ENCODE data around the gene TSKU.

TSKU gene

GRCh38 chr11:76750067-76750466 is 33.1 kb upstream of the TSKU start:
- DNase-seq, result no peak

DNA sequence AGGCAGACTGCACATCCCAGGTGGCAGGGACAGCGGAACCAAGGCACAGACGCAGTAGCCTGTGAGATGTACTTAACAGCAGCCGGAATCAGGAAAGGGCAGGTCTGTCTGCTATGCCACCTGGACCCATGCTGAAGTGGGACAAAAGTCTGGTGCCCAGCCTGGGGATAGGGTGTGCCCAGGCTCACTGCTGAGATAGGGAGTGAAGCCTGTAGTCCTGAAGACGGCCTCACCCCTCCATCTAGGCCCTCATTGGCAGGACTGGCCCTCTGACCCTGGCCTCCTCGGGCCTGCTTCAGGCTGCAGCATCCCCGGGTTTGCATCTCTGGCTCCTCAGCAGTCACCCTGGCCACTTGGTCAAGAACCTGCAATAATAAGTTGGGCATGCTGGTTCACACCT is 32.4 kb upstream of the TSKU start:
- no peak for DNase-seq

DNA sequence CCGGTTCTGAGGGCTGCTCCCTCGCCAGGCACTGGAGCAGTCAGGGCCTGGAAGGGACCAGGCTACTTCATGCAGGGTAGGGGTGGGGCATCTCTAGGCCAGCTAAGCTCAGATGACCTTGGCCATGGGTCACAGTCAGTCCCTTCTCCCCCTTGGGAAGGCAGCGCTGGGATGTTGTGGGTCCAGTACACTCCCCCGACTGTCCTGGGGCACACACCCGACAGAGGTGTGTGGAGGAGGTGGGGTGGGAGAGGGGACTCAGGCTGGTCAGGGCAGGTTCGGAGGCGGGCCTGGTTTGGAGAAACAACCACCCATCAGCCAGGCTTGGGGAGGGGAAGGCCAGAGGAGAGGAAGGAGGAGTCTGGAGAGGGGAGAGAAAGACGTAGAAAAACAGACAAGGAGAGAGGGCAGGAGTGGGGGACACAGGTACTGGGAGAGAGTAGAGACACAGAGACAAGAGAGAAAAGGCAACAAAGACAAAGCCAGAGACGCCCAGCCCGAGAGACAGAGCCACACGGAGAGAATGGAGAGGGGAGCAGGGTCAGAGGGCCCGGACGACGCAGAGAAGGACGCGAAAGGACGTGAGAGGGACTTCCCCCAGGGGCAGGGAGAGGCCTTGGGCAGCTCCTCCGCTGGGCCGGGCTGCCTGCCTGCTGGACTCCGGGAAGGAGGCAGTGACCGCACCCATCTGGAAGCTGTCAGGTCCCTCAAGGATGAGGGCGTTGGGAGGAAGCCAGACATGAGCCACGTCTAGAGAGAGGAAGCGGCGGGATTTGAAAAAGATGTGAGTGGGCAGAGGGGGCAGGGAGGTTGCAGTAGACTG is 30.6 kb upstream of the TSKU start:
- peak; percentile 58 for DNase-seq

GRCh38 chr11:76753449-76753848 is 29.7 kb upstream of the TSKU start:
- no peak for DNase-seq

DNA sequence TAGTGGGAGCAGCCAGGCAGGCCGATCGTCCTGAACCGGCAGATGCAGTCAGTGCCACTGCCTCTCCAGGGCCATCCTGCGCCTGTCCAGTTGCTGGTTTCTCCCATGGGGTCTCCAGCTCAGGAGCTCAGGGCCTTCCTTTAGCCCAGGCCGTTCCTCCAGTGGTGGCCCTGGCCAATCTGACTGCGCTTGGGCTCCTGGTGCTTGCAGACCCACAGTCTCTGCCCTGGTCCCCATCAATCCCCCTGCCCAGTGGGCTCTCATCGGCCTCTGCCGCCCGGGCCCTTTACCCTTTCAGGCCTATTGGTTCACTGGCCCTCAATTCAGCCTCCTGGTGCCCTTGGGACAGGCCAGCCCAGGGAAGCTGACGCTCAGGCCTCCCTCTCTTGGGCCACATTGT is 29.2 kb upstream of the TSKU start:
- DNase-seq, result no peak

GRCh38 chr11:76756341-76756741 is 26.8 kb upstream of the TSKU start:
- DNase-seq, result peak; percentile 43

- no peak for DNase-seq
These were observed 24.8 kb upstream of the TSKU start for GRCh38 chr11:76758311-76758710.

GRCh38 chr11:76759092-76759491 is 24.1 kb upstream of the TSKU start:
- no peak for DNase-seq

- no peak for DNase-seq
These were observed 23.6 kb upstream of the TSKU start for GRCh38 chr11:76759517-76759916.

DNA sequence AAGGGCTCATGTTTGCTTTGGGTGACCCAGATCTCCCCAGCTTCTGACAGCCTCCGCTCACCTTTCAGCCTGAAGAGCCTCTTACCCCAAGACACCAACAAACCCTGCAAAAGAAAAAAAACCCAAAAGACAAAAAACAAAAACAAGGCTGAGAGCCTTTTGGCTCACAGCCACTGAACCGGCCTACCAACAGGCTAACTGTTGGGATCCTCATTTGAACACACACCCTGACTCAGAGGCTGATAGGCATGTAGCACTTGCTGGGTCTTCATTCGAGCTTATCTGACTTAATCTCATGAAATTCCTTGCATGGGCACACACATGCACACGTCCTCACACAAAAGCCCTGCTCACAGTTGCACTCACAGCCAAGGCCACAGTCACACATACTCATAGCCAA is 22.9 kb upstream of the TSKU start:
- no peak for DNase-seq

DNA sequence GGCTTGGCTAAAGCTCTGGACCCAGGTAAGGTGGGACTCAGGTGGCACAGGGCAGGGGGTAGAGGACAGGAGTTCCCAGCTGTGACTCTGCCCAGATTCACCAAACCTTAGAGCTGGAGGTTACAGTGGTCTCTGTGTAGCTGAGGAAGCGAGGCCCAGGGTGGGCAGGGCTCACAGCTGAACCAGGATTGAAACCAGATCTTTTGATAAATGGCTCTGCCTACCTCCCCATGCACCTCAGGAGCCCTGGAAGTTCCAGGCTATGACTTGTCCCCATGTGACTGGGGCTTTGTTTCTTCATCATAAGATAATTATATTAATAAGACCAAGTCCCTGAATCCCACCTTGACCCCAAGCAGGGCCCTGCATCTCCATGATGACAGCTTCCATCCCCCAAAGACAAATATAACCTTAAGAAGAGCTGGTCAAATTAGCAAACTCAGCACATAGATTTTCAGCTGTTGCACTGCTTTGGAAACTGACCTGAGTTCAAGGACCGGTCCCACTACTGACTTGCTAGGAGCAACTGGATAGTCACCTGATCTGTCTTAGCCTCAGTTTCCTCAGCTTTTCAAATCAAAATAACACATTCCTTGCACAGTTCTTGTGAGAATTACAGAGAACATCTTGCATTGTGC is 21.3 kb upstream of the TSKU start:
- no peak for DNase-seq

DNA sequence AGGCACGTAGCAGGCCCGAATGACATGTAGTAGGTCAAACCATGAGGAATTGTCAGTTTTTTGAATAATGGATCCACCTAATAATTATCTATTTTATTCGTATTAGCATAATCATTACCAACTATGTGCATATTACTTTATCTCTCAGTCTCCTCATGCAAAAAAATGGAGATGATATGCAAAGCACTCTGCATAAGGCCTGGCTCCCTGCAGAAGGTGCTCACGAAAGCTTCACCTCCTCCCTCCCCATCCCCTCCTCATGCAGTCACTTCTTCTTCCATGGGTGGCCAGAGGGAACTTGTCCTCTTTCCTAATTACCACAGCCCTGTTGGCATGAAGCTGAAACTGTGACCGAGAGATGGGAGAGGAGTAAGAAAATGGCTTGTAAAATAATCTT is 20.8 kb upstream of the TSKU start:
- no peak for DNase-seq

DNA sequence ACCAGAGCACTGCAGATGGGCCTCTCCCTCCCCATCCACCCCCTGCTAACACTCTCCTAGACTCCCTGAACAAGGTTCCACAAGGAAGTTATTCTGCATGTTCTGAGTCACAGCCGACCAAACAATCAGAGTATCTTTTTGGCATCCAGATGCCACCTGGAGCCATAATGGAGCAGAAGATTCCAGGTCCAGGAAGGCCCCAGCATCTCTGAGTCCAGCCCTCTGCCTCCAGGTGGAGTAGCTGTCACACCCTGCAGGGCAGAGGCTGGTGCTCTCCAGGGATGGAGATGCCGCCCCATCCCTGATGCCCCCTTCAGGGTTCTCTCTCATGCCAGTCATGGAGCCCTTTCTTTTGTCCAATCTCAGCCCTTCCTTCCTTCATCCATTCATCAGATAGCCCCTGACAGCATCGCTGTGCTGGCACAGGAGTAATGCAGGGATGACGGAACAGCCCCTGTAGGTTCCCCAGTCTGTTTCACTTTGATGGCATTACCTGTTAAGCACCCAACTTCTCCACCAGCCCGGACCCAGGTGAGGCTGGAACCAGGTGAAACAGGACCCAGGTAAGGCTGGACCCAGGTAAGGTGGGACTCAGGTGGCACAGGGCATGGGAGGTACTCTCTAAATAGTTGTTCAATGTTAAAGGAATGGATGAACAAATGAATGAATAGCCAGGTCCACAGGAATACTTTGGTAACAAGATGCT is 20.1 kb upstream of the TSKU start:
- no peak for DNase-seq

- no peak for DNase-seq
These were observed 19.4 kb upstream of the TSKU start for GRCh38 chr11:76763573-76764346.

DNA sequence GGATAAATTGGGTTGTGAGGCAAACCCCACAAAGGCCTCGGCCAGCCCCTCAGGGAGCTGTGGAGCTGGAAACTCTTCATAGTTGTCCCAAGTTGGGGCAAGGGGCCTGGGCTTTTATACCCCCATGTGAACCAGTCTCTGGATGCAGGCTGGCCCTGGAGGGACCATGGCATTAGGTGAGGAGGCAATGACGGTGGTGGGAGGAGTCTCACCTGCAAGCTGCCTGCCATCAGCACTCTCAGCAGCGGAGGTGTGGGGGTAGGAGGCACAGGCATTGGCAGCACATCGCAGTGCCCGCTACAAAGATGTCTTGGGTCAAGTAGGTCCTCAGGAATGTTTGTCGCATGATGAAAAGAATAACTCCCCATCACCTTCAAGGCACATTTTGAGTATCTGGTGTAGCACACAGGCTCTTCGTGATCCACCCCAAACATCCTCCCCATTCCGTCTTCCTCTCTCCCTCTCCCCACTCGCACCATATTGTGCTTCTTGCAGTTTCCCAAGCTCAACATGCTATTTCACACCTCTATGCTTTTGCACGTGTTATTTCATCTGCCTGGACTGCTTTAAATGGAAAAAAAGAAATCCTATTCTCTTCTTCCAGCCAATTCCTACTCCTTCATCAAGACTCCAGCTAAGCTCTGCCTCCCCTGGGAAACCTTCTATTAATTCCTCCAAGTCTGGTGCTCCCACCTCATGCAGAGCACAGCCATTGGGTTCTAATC is 18.1 kb upstream of the TSKU start:
- no peak for DNase-seq

DNA sequence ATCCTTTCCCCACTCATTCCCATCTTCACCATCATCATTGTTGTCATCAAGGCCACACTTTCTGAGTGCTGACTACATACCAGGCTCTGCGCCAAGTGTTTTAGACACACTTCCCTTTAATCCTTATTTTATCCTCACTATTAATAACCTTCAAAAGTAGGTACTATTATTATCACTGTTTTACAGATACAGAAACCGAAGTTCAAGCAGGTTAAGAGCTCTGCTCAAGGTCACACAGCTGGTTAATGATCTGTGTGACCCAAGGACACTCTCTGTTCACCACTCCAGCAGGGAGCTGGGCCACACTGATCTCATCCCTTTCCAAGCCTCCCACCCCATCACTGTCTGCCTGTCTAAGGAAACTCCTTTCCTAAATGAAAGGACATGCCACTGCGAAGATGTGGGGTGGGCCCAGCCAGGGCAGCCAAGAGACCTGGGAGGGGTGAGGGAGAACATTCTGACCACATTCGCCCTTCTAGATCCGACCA is 17.2 kb upstream of the TSKU start:
- DNase-seq, result no peak

DNA sequence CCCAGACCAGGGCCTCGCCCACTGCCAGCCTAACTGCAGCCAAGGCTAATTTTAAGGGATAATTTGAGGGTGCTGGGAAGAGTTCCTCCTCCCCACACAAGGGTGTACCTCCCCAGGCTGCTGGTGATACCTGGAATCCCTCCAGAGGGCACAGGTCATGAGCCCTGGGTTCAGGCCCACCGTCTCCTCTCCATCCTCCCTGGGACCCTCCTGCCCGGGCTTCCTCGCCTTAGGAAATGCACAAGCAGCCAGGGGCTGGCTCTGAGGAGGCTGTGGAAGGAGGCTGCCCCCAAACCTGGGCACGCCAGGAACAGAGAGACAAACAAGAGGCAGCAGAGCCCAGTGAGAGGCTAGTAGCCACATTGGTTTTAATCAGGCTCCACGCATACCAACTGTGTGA is 16.6 kb upstream of the TSKU start:
- DNase-seq, result no peak

DNA sequence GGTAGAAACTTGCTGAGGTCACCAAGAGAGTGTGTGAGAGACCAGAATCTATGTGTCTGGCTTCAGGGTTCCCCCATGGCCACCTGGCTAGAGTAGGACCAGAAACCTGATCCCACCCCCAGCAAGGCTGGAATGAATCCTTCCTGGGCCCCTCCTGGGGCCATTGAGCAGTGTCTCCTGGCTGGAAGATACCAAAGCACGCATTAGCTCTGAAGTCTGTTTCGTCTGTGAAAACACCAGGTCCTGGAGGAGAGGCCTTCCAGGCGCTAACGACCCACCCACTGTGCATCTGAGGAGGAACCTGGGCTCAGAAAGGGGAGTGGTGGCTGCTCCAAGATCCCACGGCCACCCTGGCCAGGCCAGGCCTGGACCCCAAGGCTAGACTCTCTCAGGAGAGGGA is 15.5 kb upstream of the TSKU start:
- no peak for DNase-seq

DNA sequence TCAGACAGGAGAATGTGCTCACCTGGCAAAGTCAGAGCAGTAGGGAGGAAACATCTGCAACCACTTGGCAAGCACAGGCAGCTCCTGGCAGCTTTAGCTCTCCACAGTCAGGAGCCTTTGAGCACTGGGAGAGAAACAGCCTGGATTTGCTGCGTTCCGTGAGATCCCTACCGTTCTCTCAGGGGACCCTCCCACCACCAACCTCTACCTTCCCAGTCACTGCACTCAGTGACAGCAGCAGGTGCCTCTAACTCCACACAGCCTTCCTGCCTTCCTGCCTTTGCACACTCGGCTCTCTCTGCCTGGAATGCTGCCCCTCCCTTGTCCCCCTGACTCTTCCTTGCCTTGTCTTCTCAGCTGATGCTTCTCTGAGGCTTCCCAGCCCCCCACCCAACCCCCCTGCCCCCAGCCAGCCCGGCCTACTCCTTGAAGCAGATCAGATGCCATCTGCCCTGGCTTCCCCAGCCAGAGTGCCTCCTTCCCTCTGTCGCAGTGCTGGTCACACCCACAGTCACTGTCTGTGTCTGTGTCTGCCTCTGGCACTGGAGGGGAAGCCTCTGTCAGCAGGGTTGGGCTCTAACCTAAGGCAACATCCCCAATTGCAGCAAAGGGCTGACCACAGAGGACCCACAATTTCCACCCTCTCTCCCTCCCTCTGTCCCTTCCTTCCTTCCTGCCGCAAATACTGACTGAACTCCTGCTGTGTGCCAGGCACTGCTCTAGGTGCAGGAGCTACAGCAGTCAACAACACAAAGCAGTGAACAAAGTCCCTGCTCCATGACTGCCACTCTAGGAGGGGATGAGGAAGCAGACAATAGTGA is 14.9 kb upstream of the TSKU start:
- no peak for DNase-seq

DNA sequence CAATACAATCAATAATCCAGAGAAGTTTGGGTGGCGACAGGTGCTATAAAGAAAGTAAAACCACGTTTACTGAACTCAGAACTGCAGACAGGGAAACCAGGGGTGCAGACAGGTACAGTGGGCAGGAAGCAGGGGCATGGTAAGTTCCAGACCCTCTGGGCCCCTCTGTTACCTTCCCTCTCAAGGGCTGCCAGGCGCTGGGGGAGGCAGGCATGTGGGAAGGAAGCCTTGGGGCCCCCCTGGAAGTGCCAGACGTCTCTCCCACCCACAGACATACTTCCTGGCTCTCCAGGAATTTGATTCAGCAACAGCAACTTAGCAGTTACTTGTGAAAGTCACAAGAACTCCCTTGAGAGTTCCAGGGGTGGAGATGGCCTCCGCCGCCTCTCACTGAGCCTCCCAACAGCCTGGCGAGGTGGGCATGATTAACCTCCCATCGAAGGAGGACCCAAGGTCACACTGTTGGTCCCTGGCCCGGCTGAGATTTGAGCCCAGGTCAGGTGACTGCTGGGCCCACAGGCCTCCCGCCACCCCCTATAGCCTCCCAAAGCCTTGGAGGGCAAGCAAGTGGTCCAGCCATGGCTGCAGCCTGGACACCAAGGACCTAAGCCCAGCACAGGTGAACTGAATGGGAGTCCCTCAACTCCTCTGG is 14.1 kb upstream of the TSKU start:
- DNase-seq, result no peak

Measured in right kidney (tissue), 1 donor.